Karpas-422 (cell line): ENCODE measurements around the gene MACROD2. TPM values are rescaled to one million over a fixed set of nuclear protein-coding genes. Genes with fewer than 3 reads are reported as not detected.
A peak's percentile ranks its signal among the peaks of the same experiment; 100 is the strongest.
"Not testable (repeated sequence)": the region's sequence is repeated elsewhere in the genome, so short reads cannot be mapped to it uniquely, and the experiment has no call there.

Experiments used
- DNase-seq: peaks from one replicate; pipeline ENCODE4 v3.0.0-alpha.2; 2015
- H2AFZ ChIP-seq: fragments of 200-600 bp; sonication (generic); 2 replicates; pipeline ENCODE4 v1.6.1; 2014; ENCODE audit warnings: antibody characterized with exemption, low read length, mixed read lengths
- H3K27ac ChIP-seq: fragments of 200-600 bp; sonication (generic); 2 replicates; pipeline ENCODE4 v1.5.1; 2014; ENCODE audit warnings: mild to moderate bottlenecking, low read length, moderate library complexity
- H3K27me3 ChIP-seq: fragments of 200-600 bp; sonication (generic); 2 replicates; pipeline ENCODE4 v1.6.1; 2014; ENCODE audit warnings: low read length, mixed read lengths
- H3K36me3 ChIP-seq: fragments of 200-600 bp; sonication (generic); 2 replicates; pipeline ENCODE4 v1.6.1; 2014; ENCODE audit warnings: low read length, mixed read lengths; ENCODE audit not compliant: insufficient read depth
- H3K4me1 ChIP-seq: fragments of 200-600 bp; sonication (generic); 2 replicates; pipeline ENCODE4 v1.6.1; 2014; ENCODE audit warnings: mild to moderate bottlenecking, low read length, mixed read lengths
- H3K4me2 ChIP-seq: fragments of 200-600 bp; sonication (generic); 2 replicates; pipeline ENCODE4 v1.6.1; 2014; ENCODE audit warnings: low read length, low read depth, mild to moderate bottlenecking; ENCODE audit not compliant: poor library complexity, severe bottlenecking
- H3K4me3 ChIP-seq: fragments of 200-600 bp; sonication (generic); 2 replicates; pipeline ENCODE4 v1.5.1; 2014; ENCODE audit warnings: mild to moderate bottlenecking, antibody characterized with exemption, low read length, mixed read lengths
- H3K79me2 ChIP-seq: fragments of 200-600 bp; sonication (generic); 2 replicates; pipeline ENCODE4 v1.6.1; 2014; ENCODE audit warnings: mild to moderate bottlenecking, low read length, mixed read lengths
- H3K9ac ChIP-seq: fragments of 200-600 bp; sonication (generic); 2 replicates; pipeline ENCODE4 v1.6.0; 2014; ENCODE audit warnings: low read length
- H3K9me2 ChIP-seq: fragments of 200-600 bp; sonication (generic), shearing (Covaris generic); replicated peaks from 2 replicates; pipeline ENCODE4 v1.6.0; 2014; ENCODE audit warnings: mild to moderate bottlenecking, low read length, moderate library complexity; ENCODE audit not compliant: insufficient read depth
- H3K9me3 ChIP-seq: fragments of 300-700, 200-600 bp; sonication (generic); 2 replicates; pipeline ENCODE4 v1.6.1; 2014; ENCODE audit warnings: low read length, mixed read lengths
- H4K20me1 ChIP-seq: fragments of 200-600 bp; sonication (generic); 2 replicates; pipeline ENCODE4 v1.6.1; 2014; ENCODE audit warnings: mild to moderate bottlenecking, antibody characterized with exemption, low read length, low read depth; ENCODE audit not compliant: insufficient read depth
- total RNA-seq: library from RNA; depleted of rRNA; stranded (reverse); fragments of >200 nt; shearing (Covaris generic); gene quantifications from 2 replicates; pipeline ENCODE4 v1.2.3, GENCODE V29; 2014; ENCODE audit warnings: low replicate concordance

The MACROD2 gene
- total RNA-seq, 1 experiment from 2014 or later = 0.15 TPM

- Histone ChIP-seq H3K9me2 (no peaks in the 10 kb centered on the region), H4K20me1 (no peaks in the 10 kb centered on the region), H2AFZ (no peak overlapping the region), H3K27ac (no peak overlapping the region), H3K36me3 (no peaks in the 10 kb centered on the region), H3K79me2 (no peaks in the 10 kb centered on the region), H3K4me3 (no peak overlapping the region), H3K27me3 (no peaks in the 10 kb centered on the region), H3K4me1 (no peaks in the 10 kb centered on the region), H3K9ac (no peak overlapping the region), H3K4me2 (no peak overlapping the region), H3K9me3 (no peaks in the 10 kb centered on the region)
- peak; percentile 28 for DNase-seq
Measured at GRCh38 chr20:16011056-16011455, 2015.7 kb downstream of the MACROD2 start.

DNA sequence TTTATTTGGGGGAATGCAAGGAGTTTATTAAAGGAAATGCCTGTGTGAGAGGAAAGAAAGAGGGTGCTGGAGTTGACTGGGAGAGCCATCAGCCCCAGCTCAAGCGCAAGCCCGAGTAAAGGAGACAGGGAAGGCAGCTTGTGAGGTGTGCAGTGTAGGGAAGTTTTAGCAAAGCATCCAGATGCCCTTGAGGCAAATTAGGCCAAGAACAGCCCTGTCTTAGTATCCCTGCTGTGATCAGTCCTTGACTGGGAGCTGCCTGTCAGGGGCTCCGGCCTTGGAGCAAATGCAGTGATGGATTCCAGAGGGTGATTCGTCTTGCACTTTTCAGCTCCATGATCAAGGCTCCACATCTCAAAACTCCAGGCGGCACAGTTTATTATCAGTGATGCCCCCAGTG, 2016.2 kb downstream of the MACROD2 start:
- Histone ChIP-seq H3K4me3 (no peak overlapping the region), H3K27ac (no peak overlapping the region), H4K20me1 (no peaks in the 10 kb centered on the region)

DNA sequence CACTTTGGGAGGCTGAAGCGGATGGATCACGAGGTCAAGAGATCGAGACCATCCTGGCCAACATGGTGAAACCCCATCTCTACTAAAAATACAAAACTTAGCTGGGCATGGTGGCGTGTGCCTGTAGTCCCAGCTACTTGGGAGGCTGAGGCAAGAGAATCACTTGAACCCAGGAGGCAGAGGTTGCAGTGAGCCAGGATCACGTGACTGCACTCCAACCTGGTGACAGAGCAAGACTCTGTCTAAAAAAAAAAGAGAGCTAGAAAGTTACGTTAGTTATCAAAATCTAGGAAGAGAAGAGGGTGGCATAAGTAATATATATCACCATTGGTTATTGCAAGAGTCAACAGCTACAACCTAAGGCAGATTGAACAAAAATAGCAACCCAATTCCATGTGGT, 2017.6 kb downstream of the MACROD2 start:
- not testable (repeated sequence) for H3K9me2 ChIP-seq, H2AFZ ChIP-seq, H3K9ac ChIP-seq, H3K27ac ChIP-seq, H3K4me1 ChIP-seq, H3K36me3 ChIP-seq, H3K9me3 ChIP-seq, H3K27me3 ChIP-seq, H3K4me3 ChIP-seq, H3K79me2 ChIP-seq, H4K20me1 ChIP-seq, H3K4me2 ChIP-seq
- peak; percentile 21 for DNase-seq

More for the DNA sequence above, 2016.2 kb downstream of the MACROD2 start:
- H3K79me2 ChIP-seq = no peaks in the 10 kb centered on the region
- H3K9ac ChIP-seq = no peak overlapping the region
- H3K4me1 ChIP-seq = no peaks in the 10 kb centered on the region
- H3K27me3 ChIP-seq = no peaks in the 10 kb centered on the region
- no peak overlapping the region for H3K4me2 ChIP-seq
- H3K9me2 ChIP-seq = no peaks in the 10 kb centered on the region
- H3K36me3 ChIP-seq = no peaks in the 10 kb centered on the region
- no peak for DNase-seq
- no peaks in the 10 kb centered on the region for H3K9me3 ChIP-seq
- no peak overlapping the region for H2AFZ ChIP-seq

DNA sequence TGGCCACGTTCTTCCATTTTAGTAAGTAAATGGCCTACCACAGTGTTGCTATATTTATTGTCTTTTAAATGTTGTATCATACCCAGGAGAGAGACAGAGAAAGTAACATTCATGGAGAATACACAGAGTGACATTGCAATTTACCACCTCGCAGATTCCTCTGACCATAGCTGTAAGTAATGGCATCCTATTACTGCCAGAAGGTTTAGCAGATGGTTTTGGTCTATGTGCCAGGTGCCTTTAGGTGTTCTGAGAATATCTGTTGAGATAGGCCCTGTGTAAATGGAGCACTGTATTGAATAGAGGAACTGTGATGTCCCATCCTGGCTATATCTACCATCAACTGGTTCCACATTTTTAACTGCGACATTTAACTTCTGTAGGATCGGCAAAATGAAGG, 2018.3 kb downstream of the MACROD2 start:
- H3K27me3 ChIP-seq = no peaks in the 10 kb centered on the region
- H3K9me2 ChIP-seq = no peaks in the 10 kb centered on the region
- H3K79me2 ChIP-seq = no peaks in the 10 kb centered on the region
- no peak overlapping the region for H3K4me2 ChIP-seq
- no peak overlapping the region for H3K27ac ChIP-seq
- peak; percentile 32 for DNase-seq
- H2AFZ ChIP-seq = no peak overlapping the region
- H3K4me1 ChIP-seq = peaks cover 8% of the 10 kb centered on the region
- no peaks in the 10 kb centered on the region for H3K36me3 ChIP-seq
- no peak overlapping the region for H3K4me3 ChIP-seq
- H3K9ac ChIP-seq = no peak overlapping the region
- no peaks in the 10 kb centered on the region for H3K9me3 ChIP-seq
- H4K20me1 ChIP-seq = no peaks in the 10 kb centered on the region

DNA sequence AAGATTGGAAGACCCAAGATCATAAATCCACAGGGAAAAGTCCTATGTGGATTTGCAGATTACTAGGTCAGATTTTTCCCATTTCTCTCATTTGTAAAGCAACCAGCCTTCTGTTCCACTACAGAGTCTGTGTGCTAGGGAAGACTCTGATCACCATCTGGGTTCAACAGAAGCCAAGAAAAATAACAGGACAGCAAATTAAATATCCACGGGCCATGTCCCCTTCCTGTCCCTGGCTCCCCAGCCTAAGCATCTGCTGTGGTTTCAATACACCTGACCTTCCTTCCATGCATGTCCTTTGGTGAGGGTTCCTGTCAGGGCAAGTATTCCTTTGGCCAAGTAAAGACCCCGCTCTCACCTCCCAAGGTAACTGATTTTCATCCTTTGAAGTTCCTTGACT, 2019.1 kb downstream of the MACROD2 start:
- DNase-seq = no peak
- H3K79me2 ChIP-seq = no peaks in the 10 kb centered on the region
- no peak overlapping the region for H3K9ac ChIP-seq
- H3K4me2 ChIP-seq = no peak overlapping the region
- H3K9me3 ChIP-seq = no peaks in the 10 kb centered on the region
- no peaks in the 10 kb centered on the region for H4K20me1 ChIP-seq
- H3K27ac ChIP-seq = no peak overlapping the region
- H3K4me1 ChIP-seq = peaks cover 8% of the 10 kb centered on the region
- H3K27me3 ChIP-seq = no peaks in the 10 kb centered on the region
- no peaks in the 10 kb centered on the region for H3K36me3 ChIP-seq
- H3K4me3 ChIP-seq = no peak overlapping the region
- no peak overlapping the region for H2AFZ ChIP-seq
- H3K9me2 ChIP-seq = no peaks in the 10 kb centered on the region

DNA sequence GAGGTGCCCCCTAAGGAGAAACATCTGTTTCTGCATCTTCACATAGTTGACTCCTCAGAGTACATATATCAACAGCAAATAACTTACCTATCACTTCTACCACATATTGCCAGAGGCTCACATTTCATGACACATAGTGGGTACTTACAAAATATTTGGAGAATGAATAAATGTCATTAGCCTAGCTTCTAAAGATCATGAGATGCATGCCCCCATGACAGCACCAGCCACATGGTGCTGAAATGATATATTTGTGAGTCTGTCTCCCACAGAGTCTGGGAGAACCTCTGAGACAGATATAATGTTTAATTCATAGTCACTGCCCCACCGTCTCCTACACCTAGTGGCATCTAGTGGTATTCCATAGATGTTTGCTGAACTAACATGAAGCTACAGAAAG, 2022.3 kb downstream of the MACROD2 start:
- H4K20me1 ChIP-seq = no peaks in the 10 kb centered on the region
- H3K9me2 ChIP-seq = no peaks in the 10 kb centered on the region
- H3K4me1 ChIP-seq = peaks cover 8% of the 10 kb centered on the region
- no peak overlapping the region for H3K27ac ChIP-seq
- H3K4me2 ChIP-seq = no peak overlapping the region
- no peaks in the 10 kb centered on the region for H3K36me3 ChIP-seq
- no peak overlapping the region for H3K9ac ChIP-seq
- no peaks in the 10 kb centered on the region for H3K79me2 ChIP-seq
- no peak overlapping the region for H2AFZ ChIP-seq
- H3K27me3 ChIP-seq = no peaks in the 10 kb centered on the region
- no peak overlapping the region for H3K4me3 ChIP-seq
- DNase-seq = no peak
- no peaks in the 10 kb centered on the region for H3K9me3 ChIP-seq

DNA sequence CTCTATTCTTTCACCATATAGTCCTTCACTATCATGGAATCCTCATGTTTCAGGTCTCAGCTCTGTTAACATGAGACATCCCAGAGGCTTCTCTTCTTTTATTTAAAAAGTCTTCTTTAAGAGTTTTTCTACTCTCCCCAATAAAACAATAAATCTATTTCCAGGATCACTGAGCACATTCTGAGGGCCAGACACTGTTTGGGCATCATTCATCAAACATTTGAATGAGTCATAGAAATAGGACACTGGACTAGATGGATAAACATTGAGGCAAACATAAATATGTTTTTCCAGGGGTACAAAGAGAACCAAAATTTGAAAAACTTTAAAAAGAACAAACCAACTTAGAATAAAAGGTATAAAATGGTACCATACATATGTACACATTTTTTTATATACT, 2023.6 kb downstream of the MACROD2 start:
- Histone ChIP-seq H3K4me2 (no peak overlapping the region), H3K4me1 (peaks cover 8% of the 10 kb centered on the region), H3K4me3 (no peak overlapping the region), H2AFZ (no peak overlapping the region), H3K9me2 (no peaks in the 10 kb centered on the region), H3K9me3 (no peaks in the 10 kb centered on the region), H3K79me2 (no peaks in the 10 kb centered on the region), H3K27me3 (no peaks in the 10 kb centered on the region), H4K20me1 (no peaks in the 10 kb centered on the region), H3K36me3 (no peaks in the 10 kb centered on the region), H3K9ac (no peak overlapping the region), H3K27ac (no peak overlapping the region)
- DNase-seq = no peak

DNA sequence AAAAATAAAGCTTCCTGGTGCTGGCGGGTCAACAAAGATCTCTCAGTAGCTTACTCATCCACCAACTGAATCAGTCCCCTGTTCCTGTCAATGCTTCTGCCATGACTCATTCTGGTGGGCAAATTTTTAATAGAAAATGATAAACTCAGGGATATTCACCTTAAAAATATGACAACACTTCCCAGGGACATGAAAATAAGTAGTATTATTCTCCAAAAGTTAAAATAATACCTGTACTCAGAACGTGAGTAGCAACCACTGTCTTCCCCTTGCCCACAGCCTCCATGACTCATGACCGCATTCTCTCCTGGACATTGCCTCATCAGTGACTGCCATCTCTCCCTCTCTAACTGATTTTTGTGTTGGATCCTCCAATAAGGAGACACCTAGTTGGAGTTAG, 2025.7 kb downstream of the MACROD2 start:
- no peaks in the 10 kb centered on the region for H4K20me1 ChIP-seq

GRCh38 chr20:16025084-16025483, 2029.8 kb downstream of the MACROD2 start:
- Histone ChIP-seq H3K27me3 (no peaks in the 10 kb centered on the region), H3K9ac (no peak overlapping the region), H3K9me2 (no peaks in the 10 kb centered on the region), H3K4me2 (no peak overlapping the region), H3K79me2 (no peaks in the 10 kb centered on the region), H2AFZ (no peak overlapping the region), H3K36me3 (no peaks in the 10 kb centered on the region), H3K27ac (no peak overlapping the region), H3K9me3 (no peaks in the 10 kb centered on the region), H3K4me1 (peaks cover 12% of the 10 kb centered on the region), H4K20me1 (no peaks in the 10 kb centered on the region), H3K4me3 (no peak overlapping the region)
- no peak for DNase-seq

More for the DNA sequence above, 2025.7 kb downstream of the MACROD2 start:
- Histone ChIP-seq H3K4me3 (no peak overlapping the region), H3K4me2 (no peak overlapping the region), H3K4me1 (peaks cover 8% of the 10 kb centered on the region), H3K79me2 (no peaks in the 10 kb centered on the region), H3K9me3 (no peaks in the 10 kb centered on the region), H3K27ac (no peak overlapping the region), H3K9me2 (no peaks in the 10 kb centered on the region), H3K27me3 (no peaks in the 10 kb centered on the region), H3K9ac (no peak overlapping the region), H2AFZ (no peak overlapping the region), H3K36me3 (no peaks in the 10 kb centered on the region)
- DNase-seq = no peak
